Endothelial cell of umbilical vein (primary cell): ENCODE measurements around the gene MTAP. TPM values are rescaled to one million over a fixed set of nuclear protein-coding genes. Genes with fewer than 3 reads are reported as not detected.

Experiments
- BruUV-seq: library from RNA; stranded (reverse); fragments of 400-500 nt; replicated peaks from 2 replicates; lab custom pipeline; 2021; lab: Mats Ljungman, UMichigan
- CTCF ChIA-PET: fragments of 300-600, 350-600 bp; sonication (Branson Sonifier 250); formaldehyde crosslinking; loops from one replicate; lab custom pipeline; 2021; ENCODE audit warnings: antibody characterized with exemption, inconsistent platforms; lab: Charles Lee
- POLR2A ChIA-PET: fragments of 300-600, 350-600 bp; sonication (Branson Sonifier 250); formaldehyde crosslinking; loops from one replicate; lab custom pipeline; 2021; ENCODE audit warnings: antibody characterized with exemption, inconsistent platforms; lab: Charles Lee
- DNase-seq: peaks from one replicate; pipeline ENCODE4 v3.0.0-alpha.2; 2011; ENCODE audit warnings: low read depth, low spot score
- FAIRE-seq: peaks from 2 replicates; lab custom pipeline; 2011; peaks lifted over from hg19 to GRCh38; lab: Jason Lieb, UNC
- H2AFZ ChIP-seq: 2 replicates; pipeline ENCODE4 v1.6.0; 2012; ENCODE audit warnings: low read depth, low read length, control low read depth, inconsistent platforms
- H3K27ac ChIP-seq: 2 replicates; pipeline ENCODE4 v1.5.1; 2011; ENCODE audit warnings: low read depth, mild to moderate bottlenecking, control low read depth, low read length, moderate library complexity; ENCODE audit not compliant: insufficient read depth
- H3K27me3 ChIP-seq, 2 experiments: 2 replicates each; pipeline versions ENCODE4 v1.6.0 to v1.6.1; 2011; ENCODE audit warnings: low read length in 2 of 2, mixed read lengths in 1 of 2; ENCODE audit not compliant: control insufficient read depth in 2 of 2, insufficient read depth in 2 of 2
- H3K36me3 ChIP-seq, 2 experiments: 2 replicates in 1 of 2; 3 replicates in 1 of 2; pipeline ENCODE4 v1.5.1; 2011; ENCODE audit warnings: low read length in 2 of 2, mild to moderate bottlenecking in 1 of 2, moderate library complexity in 1 of 2; ENCODE audit not compliant: control insufficient read depth in 2 of 2, insufficient read depth in 2 of 2; ENCODE audit errors: extremely low read depth in 1 of 2
- H3K4me1 ChIP-seq: 3 replicates; pipeline ENCODE4 v1.5.1; 2011; ENCODE audit warnings: mild to moderate bottlenecking, low read length; ENCODE audit not compliant: control insufficient read depth, insufficient read depth; ENCODE audit errors: extremely low read depth
- H3K4me2 ChIP-seq: 2 replicates; pipeline ENCODE4 v1.6.1; 2011; ENCODE audit warnings: low read length, control low read depth, mixed read lengths; ENCODE audit not compliant: insufficient read depth
- H3K4me3 ChIP-seq, 3 experiments: fragments of 200-600 bp in 1 of 3; sonication (generic), shearing (Covaris generic) in 1 of 3; replicated peaks in 1 of 3; 2 replicates each; pipeline ENCODE4 v1.5.1; 2011 to 2016; ENCODE audit warnings: control low read depth in 3 of 3, low read length in 3 of 3, mild to moderate bottlenecking in 2 of 3, inconsistent platforms in 1 of 3, low read depth in 1 of 3, moderate library complexity in 1 of 3; ENCODE audit not compliant: insufficient read depth in 1 of 3
- H3K79me2 ChIP-seq: 2 replicates; pipeline ENCODE4 v1.6.0; 2012; ENCODE audit warnings: low read length, inconsistent platforms; ENCODE audit not compliant: control insufficient read depth, insufficient read depth
- H3K9ac ChIP-seq: replicated peaks from 2 replicates; pipeline ENCODE3; 2011; ENCODE audit warnings: low read length, control low read depth; ENCODE audit not compliant: insufficient read depth; ENCODE audit errors: extremely low read depth
- H3K9me1 ChIP-seq: replicated peaks from 3 replicates; pipeline ENCODE4 v1.6.0; 2011; ENCODE audit warnings: mild to moderate bottlenecking, low read length; ENCODE audit not compliant: control insufficient read depth, insufficient read depth; ENCODE audit errors: extremely low read depth
- H3K9me3 ChIP-seq: replicated peaks from 2 replicates; pipeline ENCODE4 v1.5.1; 2012; ENCODE audit warnings: low read length, inconsistent platforms; ENCODE audit not compliant: control insufficient read depth, insufficient read depth
- H4K20me1 ChIP-seq: replicated peaks from 2 replicates; pipeline ENCODE3; 2011; ENCODE audit warnings: mild to moderate bottlenecking, low read length; ENCODE audit not compliant: control insufficient read depth, insufficient read depth; ENCODE audit errors: extremely low read depth
- CTCF ChIP-seq, 2 donors: IDR thresholded peaks; 1 replicate in 1 of 2; 2 replicates in 1 of 2; pipeline ENCODE4 v1.5.1; 2011; ENCODE audit warnings: low read length in 2 of 2, mild to moderate bottlenecking in 2 of 2, moderate library complexity in 2 of 2, control low read depth in 1 of 2, inconsistent platforms in 1 of 2, low read depth in 1 of 2; ENCODE audit not compliant: insufficient read depth in 1 of 2; ENCODE audit errors: extremely low read depth in 1 of 2
- EZH2 ChIP-seq: IDR thresholded peaks from 2 replicates; pipeline ENCODE4 v1.6.1; 2012; ENCODE audit warnings: borderline replicate concordance, low read depth, mild to moderate bottlenecking, moderate library complexity, low read length, inconsistent platforms; ENCODE audit not compliant: severe bottlenecking
- FOS ChIP-seq: IDR thresholded peaks from 2 replicates; pipeline ENCODE4 v1.6.1; 2011; ENCODE audit warnings: mild to moderate bottlenecking, low read length, moderate library complexity, borderline replicate concordance; ENCODE audit not compliant: insufficient read depth
- GATA2 ChIP-seq: IDR thresholded peaks from 2 replicates; pipeline ENCODE4 v1.7.0; 2011; ENCODE audit warnings: low read depth, mild to moderate bottlenecking, moderate library complexity, mixed read lengths, low read length; ENCODE audit not compliant: insufficient read length, insufficient read depth
- JUN ChIP-seq: IDR thresholded peaks from 2 replicates; pipeline ENCODE4 v1.6.1; 2011; ENCODE audit warnings: borderline replicate concordance, low read depth; ENCODE audit not compliant: insufficient read length, insufficient read depth
- MAX ChIP-seq: IDR thresholded peaks from 2 replicates; pipeline ENCODE4 v1.6.1; 2011; ENCODE audit not compliant: insufficient read depth, insufficient read length
- MYC ChIP-seq: IDR thresholded peaks from one replicate; pipeline ENCODE4 v1.6.1; 2011; ENCODE audit warnings: mild to moderate bottlenecking, low read depth, low read length
- POLR2A ChIP-seq: IDR thresholded peaks from 2 replicates; pipeline ENCODE4 v1.6.1; 2012; ENCODE audit warnings: low read depth, mild to moderate bottlenecking, control low read depth, low read length
- POLR2AphosphoS5 ChIP-seq: IDR thresholded peaks from 2 replicates; pipeline ENCODE4 v1.6.1; 2012; ENCODE audit warnings: low read depth, mild to moderate bottlenecking, control low read depth, low read length, moderate library complexity; ENCODE audit not compliant: insufficient read depth
- dilution Hi-C: fragments of 300-500 bp; cut with MboI; formaldehyde crosslinking; loops from one replicate; pipeline ENCODE4 v1.15.0; 2019; ENCODE audit warnings: low sequenced_read_pairs; ENCODE audit not compliant: extremely low pct_ligation_motif_present
- intact Hi-C: fragments of 100-400 bp; cut with micrococcal nuclease; formaldehyde crosslinking; loops from one replicate; pipeline ENCODE4 v1.10.0; 2022
- polyA plus RNA-seq, 4 experiments: library from polyadenylated mRNA; depleted of rRNA in 3 of 4; stranded (reverse) in 3 of 4; unstranded in 1 of 4; fragments of >200 nt; gene quantifications; 2 replicates each; pipeline versions ENCODE4 v1.2.1 to v1.2.3, GENCODE V29; 2011 to 2012; ENCODE audit warnings: missing spikeins in 1 of 4
- total RNA-seq: library from RNA; stranded (reverse); gene quantifications from 2 replicates; pipeline ENCODE4 v1.2.3, GENCODE V29; 2021

Gene MTAP
- total and polyA plus RNA-seq, 2 donors (not counting 3 experiments of a cell fraction or from before 2014, with no cell fraction given): 11.3 to 55.1 TPM

GRCh38 chr9:21817176-21817575, 14.7 kb downstream of the MTAP start:
- CTCF ChIA-PET: interaction anchor here (1.4 to 3.4 kb wide), 4 partner anchors 19 to 427 kb away, joined by 3 to 22 read pairs (median 8); partner anchors contain the start of gene CDKN2B
- H3K9me1 ChIP-seq: no peaks in the 10 kb centered on the region
- H2AFZ ChIP-seq: no peak overlapping the region
- H3K36me3 ChIP-seq: peaks cover 7 to 11% of the 10 kb centered on the region in 2 experiments
- no peaks in the 10 kb centered on the region for H4K20me1 ChIP-seq
- peaks cover 32% of the 10 kb centered on the region for H3K79me2 ChIP-seq
- FAIRE-seq: no peak
- peaks cover 11% of the 10 kb centered on the region for H3K4me1 ChIP-seq
- no peak for TF ChIP-seq FOS
- TF ChIP-seq EZH2: no peak
- TF ChIP-seq CTCF (IDR thresholded peaks at IDR 0.05; ENCODE audit: extremely low read depth in 1 of 2, insufficient read depth in 1 of 2, low read depth in 1 of 2, low read length in 2 of 2): no peak
- no peak for TF ChIP-seq POLR2AphosphoS5
- no peak for TF ChIP-seq MYC
- TF ChIP-seq MAX: no peak
- TF ChIP-seq GATA2: no peak
- TF ChIP-seq POLR2A: no peak
- TF ChIP-seq JUN: no peak
- no peaks in the 10 kb centered on the region for H3K9me3 ChIP-seq
- no peak overlapping the region for H3K4me3 ChIP-seq
- dilution Hi-C loops (no loop called here), intact Hi-C loops (no loop called here)
- no peak overlapping the region for H3K27ac ChIP-seq
- no peaks in the 10 kb centered on the region for H3K27me3 ChIP-seq
- no peak overlapping the region for H3K4me2 ChIP-seq
- POLR2A ChIA-PET: no interaction called here
- H3K9ac ChIP-seq: no peak overlapping the region
- BruUV-seq: no TSS peak
- no peak for DNase-seq
